HepG2 (cell line): ENCODE results near the gene RBP4. TPM values are rescaled to one million over a fixed set of nuclear protein-coding genes. Genes with fewer than 3 reads are reported as not detected.

Experiments
- CBX1 ChIP-seq: IDR thresholded peaks from one replicate; pipeline ENCODE4 v1.6.1; 2016; ENCODE audit warnings: antibody characterized with exemption, low read depth
- CCDC6 ChIP-seq: sonication (generic); formaldehyde crosslinking; IDR thresholded peaks from 2 replicates; pipeline ENCODE4 v1.8.1; 2022; ENCODE audit warnings: mild to moderate bottlenecking, missing genetic modification reagents, moderate library complexity
- FOXA3 ChIP-seq: IDR thresholded peaks from 2 replicates; pipeline ENCODE4 v1.6.1; 2016; ENCODE audit warnings: missing genetic modification reagents, missing compliant biosample characterization
- PHF20 ChIP-seq: sonication (generic); formaldehyde crosslinking; IDR thresholded peaks from 2 replicates; pipeline ENCODE4 v1.5.0; 2020; ENCODE audit warnings: mild to moderate bottlenecking, missing genetic modification reagents
- RBM39 ChIP-seq: fragments of 200-400 bp; formaldehyde crosslinking; IDR thresholded peaks from one replicate; pipeline ENCODE4 v1.6.1; 2018; ENCODE audit warnings: antibody characterized with exemption, mild to moderate bottlenecking, low read depth, low read length; ENCODE audit not compliant: poor library complexity, severe bottlenecking
- RERE ChIP-seq: IDR thresholded peaks from 2 replicates; pipeline ENCODE4 v1.6.1; 2016; ENCODE audit warnings: low read depth, missing genetic modification reagents, missing compliant biosample characterization
- SIN3A ChIP-seq: IDR thresholded peaks from 2 replicates; pipeline ENCODE4 v1.6.1; 2011; ENCODE audit warnings: low read depth, mild to moderate bottlenecking, control low read depth, low read length, borderline replicate concordance
- ZNF121 ChIP-seq: sonication (generic); formaldehyde crosslinking; IDR thresholded peaks from 2 replicates; pipeline ENCODE4 v1.5.0; 2020; ENCODE audit warnings: mild to moderate bottlenecking, missing genetic modification reagents
- ZNF33B ChIP-seq: sonication (generic); formaldehyde crosslinking; IDR thresholded peaks from 2 replicates; pipeline ENCODE4 v1.5.1; 2020; ENCODE audit warnings: mild to moderate bottlenecking, missing genetic modification reagents
- ZNF451 ChIP-seq: sonication (generic); formaldehyde crosslinking; IDR thresholded peaks from 2 replicates; pipeline ENCODE4 v1.5.0; 2020; ENCODE audit warnings: mild to moderate bottlenecking, missing genetic modification reagents
- ZNF609 ChIP-seq: sonication (generic); formaldehyde crosslinking; IDR thresholded peaks from 2 replicates; pipeline ENCODE4 v1.4.0; 2020; ENCODE audit warnings: mild to moderate bottlenecking, missing genetic modification reagents, borderline replicate concordance
- ZNF792 ChIP-seq: IDR thresholded peaks from 2 replicates; pipeline ENCODE4 v1.6.1; 2016
- ZNF883 ChIP-seq: sonication (generic); formaldehyde crosslinking; IDR thresholded peaks from 2 replicates; pipeline ENCODE4 v1.5.1; 2020; ENCODE audit warnings: mild to moderate bottlenecking, missing genetic modification reagents; ENCODE audit errors: not compliant biosample characterization
- ZZZ3 ChIP-seq: sonication (generic); formaldehyde crosslinking; IDR thresholded peaks from 2 replicates; pipeline ENCODE4 v1.4.0; 2020; ENCODE audit warnings: missing genetic modification reagents, mild to moderate bottlenecking, borderline replicate concordance
- polyA plus RNA-seq, 8 experiments: library from polyadenylated mRNA; depleted of rRNA in 3 of 8; stranded (reverse) in 7 of 8; unstranded in 1 of 8; fragments of >200 nt; fragmentation: Illumina TruSeq in 4 of 8; extraction: Trizol in 4 of 8; gene quantifications; 2 replicates each; pipeline versions ENCODE4 v1.2.1 to v1.2.3, GENCODE V29; 2011 to 2016; ENCODE audit warnings: low read depth in 4 of 8, missing spikeins in 1 of 8, mixed read lengths in 1 of 8; ENCODE audit not compliant: insufficient read depth in 1 of 8
- total RNA-seq, 5 experiments: library from RNA; depleted of rRNA; stranded (reverse); fragments of >200 nt; fragmentation: Illumina TruSeq; extraction: Trizol; gene quantifications; 2 replicates each; pipeline ENCODE4 v1.2.3, GENCODE V29; 2016; ENCODE audit warnings: low read depth in 1 of 5
- TF ChIP-seq, protein P1 (sequence below): IDR thresholded peaks from 2 replicates; pipeline ENCODE4 v1.6.1; 2016; ENCODE audit warnings: missing compliant biosample characterization, missing genetic modification reagents, borderline replicate concordance
- TF ChIP-seq, protein P2 (sequence below): IDR thresholded peaks from 2 replicates; pipeline ENCODE4 v1.6.1; 2016

RBP4 gene
- total and polyA plus RNA-seq, 2 of the 13 experiments (the other 11 are each of a cell fraction or from before 2014, with no cell fraction given), result 642 to 931 TPM

DNA sequence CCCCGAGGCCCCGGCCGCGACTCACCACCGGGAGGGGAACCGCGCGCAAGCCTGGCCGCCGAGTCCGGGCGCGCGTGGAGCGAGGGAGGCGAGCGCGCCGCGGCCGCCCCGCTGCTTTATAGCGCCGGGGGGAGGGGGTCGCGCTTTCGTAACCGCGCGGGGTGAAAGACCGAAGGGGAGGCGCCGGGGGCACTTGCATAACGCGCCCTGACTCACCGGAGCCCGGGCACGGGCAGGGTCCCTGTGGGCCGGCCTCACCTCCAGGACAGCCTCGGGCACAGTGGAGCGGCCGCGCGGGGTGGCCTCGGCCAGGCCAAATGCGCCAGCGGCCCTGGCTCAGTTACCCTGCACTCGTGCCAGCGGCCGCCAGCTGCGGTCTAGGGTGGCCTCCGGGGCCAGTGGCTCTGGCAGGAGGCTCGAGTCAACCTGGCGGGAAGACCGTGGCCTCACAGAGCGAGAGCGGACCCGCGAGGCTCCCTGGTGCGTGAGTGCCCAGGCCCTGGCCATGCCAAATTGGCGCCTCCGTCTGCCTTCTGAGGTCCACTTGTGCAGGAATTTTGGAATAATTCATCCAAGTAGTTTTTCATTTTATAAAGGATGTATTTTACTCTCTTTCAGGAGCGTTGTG is at the start of gene RBP4 (continued):
- TF ChIP-seq RERE (CRISPR knock-in tag), result peak; percentile 10; the same call in 1 of the 2 replicates
- TF ChIP-seq ZNF792 (CRISPR knock-in tag), result 0 out of 2 replicates have a peak, but pooled peaks have one; percentile 16
- no peak; the same call in 1 of the 2 replicates for TF ChIP-seq PHF20 (CRISPR knock-in tag)
- TF ChIP-seq, protein P1, sequence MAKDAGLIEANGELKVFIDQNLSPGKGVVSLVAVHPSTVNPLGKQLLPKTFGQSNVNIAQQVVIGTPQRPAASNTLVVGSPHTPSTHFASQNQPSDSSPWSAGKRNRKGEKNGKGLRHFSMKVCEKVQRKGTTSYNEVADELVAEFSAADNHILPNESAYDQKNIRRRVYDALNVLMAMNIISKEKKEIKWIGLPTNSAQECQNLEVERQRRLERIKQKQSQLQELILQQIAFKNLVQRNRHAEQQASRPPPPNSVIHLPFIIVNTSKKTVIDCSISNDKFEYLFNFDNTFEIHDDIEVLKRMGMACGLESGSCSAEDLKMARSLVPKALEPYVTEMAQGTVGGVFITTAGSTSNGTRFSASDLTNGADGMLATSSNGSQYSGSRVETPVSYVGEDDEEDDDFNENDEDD, result peak; percentile 59; the same call in 1 of the 2 replicates
- peak; percentile 53; the same call in 1 of the 2 replicates for TF ChIP-seq ZNF33B (CRISPR knock-in tag)
- TF ChIP-seq, protein P2, sequence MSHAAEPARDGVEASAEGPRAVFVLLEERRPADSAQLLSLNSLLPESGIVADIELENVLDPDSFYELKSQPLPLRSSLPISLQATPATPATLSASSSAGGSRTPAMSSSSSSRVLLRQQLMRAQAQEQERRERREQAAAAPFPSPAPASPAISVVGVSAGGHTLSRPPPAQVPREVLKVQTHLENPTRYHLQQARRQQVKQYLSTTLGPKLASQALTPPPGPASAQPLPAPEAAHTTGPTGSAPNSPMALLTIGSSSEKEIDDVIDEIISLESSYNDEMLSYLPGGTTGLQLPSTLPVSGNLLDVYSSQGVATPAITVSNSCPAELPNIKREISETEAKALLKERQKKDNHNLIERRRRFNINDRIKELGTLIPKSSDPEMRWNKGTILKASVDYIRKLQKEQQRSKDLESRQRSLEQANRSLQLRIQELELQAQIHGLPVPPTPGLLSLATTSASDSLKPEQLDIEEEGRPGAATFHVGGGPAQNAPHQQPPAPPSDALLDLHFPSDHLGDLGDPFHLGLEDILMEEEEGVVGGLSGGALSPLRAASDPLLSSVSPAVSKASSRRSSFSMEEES, result peak; percentile 52
- 0 out of 2 replicates have a peak, but pooled peaks have one; percentile 19 for TF ChIP-seq SIN3A
- peak; percentile 74; the same call in 1 of the 2 replicates for TF ChIP-seq ZNF451 (CRISPR knock-in tag)
- peak; percentile 60; the same call in 1 of the 2 replicates for TF ChIP-seq FOXA3 (CRISPR knock-in tag)
- TF ChIP-seq ZNF609 (CRISPR knock-in tag), result peak; percentile 79; the same call in 1 of the 2 replicates
- no peak for TF ChIP-seq CBX1
- TF ChIP-seq RBM39, result peak; percentile 62
- TF ChIP-seq CCDC6 (CRISPR knock-in tag), result peak; percentile 75
- TF ChIP-seq ZNF883, result peak; percentile 83
- peak; percentile 45; the same call in 1 of the 2 replicates for TF ChIP-seq ZNF121 (CRISPR knock-in tag)
- TF ChIP-seq ZZZ3, result no peak
